Urothelium cell line (cell line): Measurements from ENCODE around the gene UFC1.

Experiments used
- DNase-seq: peaks from one replicate; pipeline ENCODE4 v3.0.0; 2011; ENCODE audit warnings: low spot score, mixed read lengths
- FAIRE-seq: peaks from 2 replicates; lab custom pipeline; 2011; peaks lifted over from hg19 to GRCh38; lab: Jason Lieb, UNC

The UFC1 gene

GRCh38 chr1:161190962-161191521 is 37.3 kb downstream of the UFC1 start:
- DNase-seq, result no peak
- no peak for FAIRE-seq

- DNase-seq (no peak), FAIRE-seq (no peak)
Observed at GRCh38 chr1:161191971-161192370, 38.2 kb downstream of the UFC1 start.

GRCh38 chr1:161192476-161193465 is 39.0 kb downstream of the UFC1 start:
- DNase-seq, result peak; percentile 80
- FAIRE-seq, result no peak

- no peak for FAIRE-seq
Observed at GRCh38 chr1:161193561-161194235, 39.9 kb downstream of the UFC1 start.

GRCh38 chr1:161195171-161195570 is 41.4 kb downstream of the UFC1 start:
- DNase-seq, result no peak
- no peak for FAIRE-seq

More at GRCh38 chr1:161193561-161194235, 39.9 kb downstream of the UFC1 start:
- DNase-seq, result no peak

GRCh38 chr1:161196111-161196510 is 42.3 kb downstream of the UFC1 start:
- FAIRE-seq (no peak), DNase-seq (no peak)

- FAIRE-seq (no peak), DNase-seq (no peak)
Observed at GRCh38 chr1:161196521-161197451, 43.0 kb downstream of the UFC1 start.

- DNase-seq (no peak), FAIRE-seq (no peak)
Observed at GRCh38 chr1:161197560-161198193, 43.9 kb downstream of the UFC1 start.

GRCh38 chr1:161198194-161198896 is 44.6 kb downstream of the UFC1 start:
- FAIRE-seq, result no peak
- DNase-seq, result no peak

- DNase-seq, result no peak
Observed at GRCh38 chr1:161198897-161199431, 45.2 kb downstream of the UFC1 start, which contains the start of gene ADAMTS4. Gene ADAMTS4 (minus strand): TSS chr1:161199054. CDS start chr1:161198627, 427 bp downstream.

GRCh38 chr1:161199506-161200139 is 45.8 kb downstream of the UFC1 start:
- no peak for DNase-seq
- FAIRE-seq, result no peak

More at GRCh38 chr1:161198897-161199431, 45.2 kb downstream of the UFC1 start, which contains the start of gene ADAMTS4:
- FAIRE-seq, result no peak

- no peak for FAIRE-seq
- DNase-seq, result no peak
Observed at GRCh38 chr1:161200421-161200991, 46.7 kb downstream of the UFC1 start.

GRCh38 chr1:161200992-161201835 is 47.4 kb downstream of the UFC1 start:
- DNase-seq, result no peak
- no peak for FAIRE-seq

- DNase-seq, result peak; percentile 96
- no peak for FAIRE-seq
Observed at GRCh38 chr1:161201836-161202712, 48.3 kb downstream of the UFC1 start, which contains the start of gene NDUFS2. Gene NDUFS2 (plus strand): TSS chr1:161202367. CDS start chr1:161202386, 19 bp downstream.

GRCh38 chr1:161206411-161207140 is 52.8 kb downstream of the UFC1 start:
- FAIRE-seq (no peak), DNase-seq (no peak)
